Stomach (tissue), 9 donors: ENCODE data around the gene SLC38A9. TPM values are rescaled to one million over a fixed set of nuclear protein-coding genes. Genes with fewer than 3 reads are reported as not detected.

ENCODE experiments used
- DNase-seq, 2 donors: peaks; one replicate each; pipeline versions ENCODE4 v3.0.0 to v3.0.0-alpha.2; 2013 to 2019
- H3K27ac ChIP-seq, 5 donors: fragments of 200-600 bp in 4 of 5; sonication (generic) in 4 of 5; one replicate each; pipeline ENCODE4 v1.5.1; 2013 to 2019; ENCODE audit warnings: mild to moderate bottlenecking in 1 of 5, moderate library complexity in 1 of 5
- H3K27me3 ChIP-seq, 3 donors: fragments of 200-600 bp; sonication (generic); one replicate each; pipeline ENCODE4 v1.5.1; 2017 to 2019; ENCODE audit warnings: mixed run types in 1 of 3
- H3K36me3 ChIP-seq, 4 donors: fragments of 200-600 bp; sonication (generic); 1 replicate in 3 of 4; 2 replicates in 1 of 4; pipeline ENCODE4 v1.5.1; 2016 to 2019
- H3K4me1 ChIP-seq, 4 donors: fragments of 200-600 bp; sonication (generic); one replicate each; pipeline ENCODE4 v1.5.1; 2016 to 2019
- H3K4me3 ChIP-seq, 4 donors: fragments of 200-600 bp; sonication (generic) in 3 of 4; one replicate each; pipeline ENCODE4 v1.5.1; 2016 to 2019; ENCODE audit warnings: mild to moderate bottlenecking in 1 of 4
- H3K9me3 ChIP-seq, 4 donors: fragments of 200-600 bp; sonication (generic); one replicate each; pipeline ENCODE4 v1.5.1; 2016 to 2019
- CTCF ChIP-seq, 7 experiments: fragments of 450-650 bp in 4 of 7; fragments of 200-600 bp in 3 of 7; sonication (generic) in 3 of 7; IDR thresholded peaks; one replicate each; pipeline ENCODE4 v1.5.1; 2016 to 2019; ENCODE audit warnings: antibody characterized with exemption in 7 of 7, control low read depth in 2 of 7, mild to moderate bottlenecking in 1 of 7
- EP300 ChIP-seq: sonication (generic); formaldehyde crosslinking; IDR thresholded peaks from one replicate; pipeline ENCODE4 v1.6.1; 2017; ENCODE audit warnings: antibody characterized with exemption
- POLR2A ChIP-seq, 4 donors: fragments of 450-650 bp; IDR thresholded peaks; one replicate each; pipeline ENCODE4 v1.6.1; 2016; ENCODE audit warnings: antibody characterized with exemption in 4 of 4, control low read depth in 2 of 4, mild to moderate bottlenecking in 1 of 4, moderate library complexity in 1 of 4
- POLR2AphosphoS5 ChIP-seq, 3 donors: sonication (generic); formaldehyde crosslinking; IDR thresholded peaks; one replicate each; pipeline ENCODE4 v1.6.1; 2016; ENCODE audit warnings: antibody characterized with exemption in 3 of 3
- WGBS, 5 donors: extraction: QIAGEN DNeasy Blood & Tissue Kit in 3 of 5; methylation state at CpG; one replicate each; pipeline versions ENCODE4 v1.1.5 to v1.1.7; 2013 to 2018; 5-methylcytosine and 5-hydroxymethylcytosine counted together
- intact Hi-C: fragments of 100-400 bp; cut with DNase I; formaldehyde crosslinking; loops from one replicate; pipeline ENCODE4 v1.15.1; 2023; ENCODE audit warnings: low total_unique reads
- polyA plus RNA-seq, 3 donors: library from polyadenylated mRNA; stranded (reverse); fragments of 200-250 nt; gene quantifications; one replicate each; pipeline ENCODE4 v1.2.3, GENCODE V29; 2013
- total RNA-seq, 5 donors: library from RNA; depleted of rRNA; stranded (reverse); fragments of >200 nt; gene quantifications; one replicate each; pipeline versions ENCODE4 v1.1.0 to v1.2.3, GENCODE V29; 2014 to 2016
- donor health status: healthy with polysubstance abuse.
- donor health status: Bipolar disorder and iron deficiency.
- donor health status: healthy.

Gene SLC38A9
- total and polyA plus RNA-seq, 8 donors, result 3.7 to 120 (median 8.6) TPM

- Histone ChIP-seq H3K4me1 (peaks cover 35 to 63% (median 54%) of the 10 kb centered on the region in 4 donors), H3K9me3 (no peaks in the 10 kb centered on the region), H3K4me3 (no peak overlapping the region), H3K27ac (peak overlapping the region in 4 of 5 donors; percentile 35 to 71 (median 58)), H3K36me3 (no peaks in the 10 kb centered on the region), H3K27me3 (no peaks in the 10 kb centered on the region)
- TF ChIP-seq CTCF (IDR thresholded peaks at IDR 0.05) (no peak), POLR2A (IDR thresholded peaks at IDR 0.05) (no peak), POLR2AphosphoS5 (IDR thresholded peaks at IDR 0.05) (no peak), EP300 (no peak)
- 33 to 80% (median 56%) methylated on average over 1 of the region's 1 CpG for WGBS, 5 donors
- intact Hi-C loops, result no loop called here
- peak in 1 of 2 donors; percentile 70 for DNase-seq
Measured at GRCh38 chr5:55634209-55634805, 77.8 kb downstream of the SLC38A9 start.

- Histone ChIP-seq H3K27me3 (no peaks in the 10 kb centered on the region), H3K9me3 (no peaks in the 10 kb centered on the region), H3K27ac (peak overlapping the region in 4 of 5 donors; percentile 35 to 71 (median 58)), H3K36me3 (no peaks in the 10 kb centered on the region), H3K4me1 (peaks cover 35 to 59% (median 53%) of the 10 kb centered on the region in 4 donors), H3K4me3 (no peak overlapping the region)
- WGBS, 5 donors, result 33 to 54% (median 46%) methylated on average over 4 of the region's 4 CpGs
- DNase-seq, result peak in 1 of 2 donors; percentile 20
- intact Hi-C loops, result no loop called here
- TF ChIP-seq CTCF (IDR thresholded peaks at IDR 0.05) (no peak), POLR2AphosphoS5 (IDR thresholded peaks at IDR 0.05) (no peak), EP300 (no peak), POLR2A (IDR thresholded peaks at IDR 0.05) (no peak)
Measured at GRCh38 chr5:55633574-55634208, 78.4 kb downstream of the SLC38A9 start.

- H3K36me3 ChIP-seq, result no peaks in the 10 kb centered on the region
- H3K27me3 ChIP-seq, result no peaks in the 10 kb centered on the region
- no peaks in the 10 kb centered on the region for H3K9me3 ChIP-seq
- TF ChIP-seq POLR2A (IDR thresholded peaks at IDR 0.05), result no peak
- no peak for TF ChIP-seq POLR2AphosphoS5 (IDR thresholded peaks at IDR 0.05)
- TF ChIP-seq EP300, result no peak
- TF ChIP-seq CTCF (IDR thresholded peaks at IDR 0.05), result no peak
- DNase-seq, result no peak
- intact Hi-C loops, result no loop called here
- H3K27ac ChIP-seq, result no peak overlapping the region
- H3K4me1 ChIP-seq, result peaks cover 7 to 41% (median 33%) of the 10 kb centered on the region in 4 donors
- 73 to 90% (median 80%) methylated on average over 5 of the region's 5 CpGs for WGBS, 5 donors
- no peak overlapping the region for H3K4me3 ChIP-seq
Measured at GRCh38 chr5:55629815-55630214, 82.3 kb downstream of the SLC38A9 start.

GRCh38 chr5:55626790-55627189 lies 85.3 kb downstream of the SLC38A9 start:
- no peak for TF ChIP-seq EP300
- no peak for TF ChIP-seq CTCF (IDR thresholded peaks at IDR 0.05)
- TF ChIP-seq POLR2A (IDR thresholded peaks at IDR 0.05), result no peak
- no peak for TF ChIP-seq POLR2AphosphoS5 (IDR thresholded peaks at IDR 0.05)
- no peak overlapping the region for H3K4me3 ChIP-seq
- no peaks in the 10 kb centered on the region for H3K9me3 ChIP-seq
- H3K27me3 ChIP-seq, result no peaks in the 10 kb centered on the region
- WGBS, 5 donors, result 56 to 76% (median 71%) methylated on average over 3 of the region's 3 CpGs
- no peak for DNase-seq
- H3K27ac ChIP-seq, result peak overlapping the region in 2 of 5 donors; percentile 22 to 75
- peaks cover 0 to 31% (median 17%) of the 10 kb centered on the region in 4 donors for H3K4me1 ChIP-seq
- no peaks in the 10 kb centered on the region for H3K36me3 ChIP-seq
- intact Hi-C loops, result no loop called here
